Amygdala (tissue), 56 donors: Measurements from ENCODE around the gene DST.

Source experiments
- DNase-seq, 56 donors: peaks; one replicate each; lab custom pipeline; 2025; lab: John Stamatoyannopoulos, UW

Gene DST

DNA sequence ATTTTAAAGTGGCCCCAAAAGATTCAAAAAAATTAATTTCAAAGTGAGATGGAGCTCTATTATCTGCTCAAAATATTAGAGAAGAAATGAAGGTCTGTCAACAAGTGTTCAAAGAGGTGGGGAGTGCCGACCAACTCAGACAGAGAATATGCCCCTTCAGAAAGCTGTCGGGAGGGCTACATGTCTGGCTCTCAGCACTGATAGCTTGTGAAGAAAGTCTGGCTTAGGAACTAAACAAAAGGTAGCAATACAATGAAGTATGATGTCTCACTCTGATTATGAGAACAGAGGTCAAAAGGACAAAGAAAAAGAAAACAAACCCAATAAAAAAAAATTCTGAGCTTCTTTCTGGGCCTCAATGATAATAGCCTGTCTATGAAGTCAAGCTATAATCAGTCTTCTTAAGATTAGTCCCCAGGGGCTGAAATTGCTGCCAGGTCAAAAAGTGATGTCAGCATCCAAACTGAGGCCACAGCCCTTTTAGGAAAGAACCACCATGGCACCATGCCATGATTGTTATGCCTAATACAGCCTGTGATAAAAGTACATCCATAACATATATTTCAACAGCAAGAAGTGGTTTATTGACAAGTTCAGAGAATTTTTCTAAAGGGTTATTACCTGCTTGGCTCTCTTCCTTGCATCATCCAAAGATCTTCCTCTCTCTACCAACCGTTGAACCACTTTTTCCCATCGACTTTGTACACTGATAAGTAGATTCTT lies 150.9 kb downstream of the DST start:
- no peak for DNase-seq

DNA sequence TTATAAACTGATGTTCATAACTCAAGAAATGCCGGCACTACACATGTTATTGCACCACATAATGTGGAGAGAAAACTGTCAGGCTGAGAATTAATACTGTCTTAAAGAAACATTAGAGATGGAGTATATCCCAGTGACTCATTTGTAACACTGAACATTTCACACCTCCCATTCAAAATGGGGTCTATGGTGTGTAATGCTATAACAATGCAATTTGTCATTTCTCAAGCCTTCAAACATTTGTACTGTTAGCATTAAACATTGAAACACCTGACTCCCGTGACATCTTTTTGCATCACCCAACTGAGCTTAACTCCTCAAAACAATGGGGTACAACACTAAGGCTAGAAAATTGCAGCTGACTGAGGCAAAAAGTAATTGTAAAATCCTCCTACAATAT lies 151.7 kb downstream of the DST start:
- no peak for DNase-seq

DNA sequence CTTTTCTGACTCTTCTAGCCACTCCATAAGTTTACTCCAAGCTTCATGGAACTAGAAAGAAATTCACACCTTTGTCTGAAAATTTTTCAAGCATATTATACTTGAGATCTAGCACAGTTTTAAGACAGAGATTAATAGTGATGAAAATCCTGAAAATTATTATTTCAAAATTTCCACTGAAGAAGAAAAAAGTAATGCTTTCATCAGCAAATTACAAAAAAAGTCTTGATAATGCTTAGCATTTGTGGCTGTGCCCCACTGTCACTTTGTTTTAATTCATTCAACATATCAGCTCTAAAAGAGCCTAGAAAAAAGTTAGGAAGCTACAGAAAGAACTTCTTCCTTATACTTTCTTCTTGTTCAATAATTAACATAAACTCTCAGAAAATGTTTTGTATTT lies 153.1 kb downstream of the DST start:
- DNase-seq: no peak

DNA sequence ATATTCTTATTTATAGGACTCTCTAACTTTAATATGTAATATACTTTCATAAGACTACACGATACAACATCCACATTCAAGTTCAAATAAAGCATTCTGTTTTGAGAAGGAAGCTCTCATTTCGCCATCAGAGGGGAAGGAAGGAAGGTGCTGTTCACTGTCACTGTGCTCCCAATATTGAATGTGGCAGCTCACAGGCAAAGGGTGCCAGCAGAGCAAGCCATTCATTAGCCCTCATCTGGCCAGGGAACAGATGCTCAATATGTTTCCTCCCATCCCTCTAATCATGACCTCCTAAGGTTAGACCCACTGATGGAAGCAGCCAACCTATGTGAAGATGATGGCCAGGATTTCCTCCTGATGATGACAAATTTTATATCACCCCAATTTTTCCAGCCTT lies 154.4 kb downstream of the DST start:
- DNase-seq: no peak

DNA sequence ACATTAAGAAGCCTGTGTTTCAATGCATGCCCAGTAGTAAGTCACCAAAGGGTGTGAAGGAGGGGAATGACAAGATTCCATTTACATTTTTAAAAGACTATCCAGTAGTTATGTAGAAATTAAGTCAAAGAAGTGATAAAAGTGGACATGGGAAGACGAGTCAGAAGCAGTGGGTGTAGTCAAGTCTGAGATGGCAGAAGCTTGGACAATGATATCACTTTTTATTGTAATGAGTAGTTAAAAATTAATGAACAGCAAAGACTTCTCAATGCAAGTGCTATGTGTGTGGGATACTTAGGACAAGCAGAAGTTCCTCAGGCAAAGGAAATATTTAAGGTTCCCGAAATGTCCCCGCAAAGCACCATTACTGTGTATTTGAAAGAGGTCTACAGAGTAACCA lies 156.0 kb downstream of the DST start:
- no peak for DNase-seq

DNA sequence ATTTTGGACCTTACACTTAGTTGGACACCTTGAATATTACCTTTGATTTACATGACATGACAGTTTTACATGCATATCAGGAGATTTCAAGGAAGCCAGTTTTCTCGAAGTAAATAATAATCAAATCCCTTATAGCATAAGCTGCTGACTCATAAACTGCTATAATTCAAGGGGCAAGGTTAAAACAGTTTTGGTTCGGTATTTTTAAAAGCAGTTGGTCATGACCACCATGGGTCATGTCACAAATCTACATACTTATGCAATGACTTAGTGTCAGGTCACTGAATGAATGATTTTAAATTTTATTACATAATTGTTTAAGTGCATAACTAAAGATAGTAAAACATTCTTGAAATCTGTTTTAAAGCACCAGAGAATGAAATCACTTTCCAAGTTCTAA lies 158.0 kb downstream of the DST start:
- DNase-seq: no peak

DNA sequence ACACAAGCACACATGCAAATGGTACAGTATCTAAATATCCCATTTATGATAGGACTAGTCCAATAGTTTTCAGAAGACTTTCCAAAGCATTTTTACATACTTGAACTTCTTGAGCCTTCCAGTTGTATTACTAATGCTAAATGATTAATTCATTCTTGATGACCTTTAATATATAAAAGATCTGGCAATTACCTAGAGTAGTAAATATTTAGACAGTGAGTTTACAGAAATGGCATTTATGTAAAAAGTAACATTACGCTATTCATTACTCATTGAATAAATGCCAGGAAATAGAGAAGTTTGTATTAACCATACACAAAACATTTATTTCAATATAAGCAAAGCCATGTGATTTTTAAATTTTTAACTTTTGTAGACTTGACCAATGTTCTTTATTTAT lies 158.8 kb downstream of the DST start:
- DNase-seq: no peak

DNA sequence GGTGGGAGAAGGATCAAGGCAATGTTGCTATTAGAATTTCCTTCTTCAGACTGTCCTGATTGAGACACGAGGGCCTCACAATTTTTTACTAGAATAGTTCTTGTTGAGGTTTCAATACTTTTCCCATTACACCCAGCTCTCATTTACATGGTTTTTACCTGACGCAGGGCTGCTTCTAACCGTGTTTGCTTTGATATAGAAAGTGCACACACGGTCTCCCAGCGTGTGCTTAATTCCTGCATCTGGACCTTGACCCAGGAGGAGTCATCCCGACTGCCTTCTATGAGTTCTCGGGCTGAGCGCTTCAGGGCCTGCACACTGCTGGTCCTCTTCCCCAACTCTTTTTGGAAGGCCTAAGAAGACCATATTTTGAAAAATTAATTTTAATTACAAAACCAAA lies 160.2 kb downstream of the DST start:
- DNase-seq: no peak

DNA sequence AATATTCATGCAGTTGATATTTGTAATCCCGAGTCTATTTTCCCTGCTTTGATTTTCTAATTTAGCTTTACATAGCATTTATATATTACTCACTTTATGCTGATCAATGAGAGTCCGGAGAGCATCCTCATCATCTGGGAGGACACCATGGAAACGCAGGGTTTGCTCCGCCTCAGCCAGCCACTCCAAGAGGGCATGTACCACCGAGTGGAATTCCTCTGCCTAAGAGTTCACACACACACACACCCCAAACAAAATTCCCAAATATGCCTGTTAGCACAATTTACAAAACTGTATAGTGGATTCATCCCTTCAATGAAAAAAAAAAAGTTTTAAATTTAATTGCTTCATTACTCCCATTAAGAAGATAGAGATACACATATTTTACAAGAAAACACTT lies 160.7 kb downstream of the DST start:
- DNase-seq: no peak

DNA sequence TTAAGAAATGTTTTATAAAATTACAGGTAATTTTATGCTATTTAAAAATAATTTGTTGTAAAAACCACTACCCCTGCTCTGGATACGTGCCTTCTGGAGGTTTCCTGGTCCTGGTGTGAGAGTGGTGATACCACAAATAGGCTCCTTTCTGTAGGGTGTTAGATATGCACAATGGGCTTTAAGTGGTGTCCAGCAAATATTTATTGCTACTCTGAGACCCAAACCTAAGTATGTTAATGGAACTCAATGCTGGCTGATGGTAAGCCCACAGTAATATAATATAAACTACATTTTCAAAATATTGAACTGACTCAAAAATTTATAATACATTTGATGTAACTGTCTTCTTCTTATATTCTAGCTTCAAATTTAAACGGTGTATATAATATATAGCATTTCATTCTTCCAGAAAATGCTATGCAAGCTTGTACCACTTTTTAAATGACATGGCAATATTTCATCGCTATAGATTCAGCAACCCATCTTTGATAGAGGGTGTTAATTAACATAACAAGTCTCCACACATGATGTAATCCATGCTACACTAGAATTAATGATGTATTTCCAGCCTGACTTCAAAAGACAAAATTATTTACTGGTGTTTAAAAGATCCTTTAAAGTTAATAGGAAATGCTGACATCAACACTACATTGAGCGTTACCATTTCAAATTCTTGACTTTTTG lies 161.9 kb downstream of the DST start:
- no peak for DNase-seq

DNA sequence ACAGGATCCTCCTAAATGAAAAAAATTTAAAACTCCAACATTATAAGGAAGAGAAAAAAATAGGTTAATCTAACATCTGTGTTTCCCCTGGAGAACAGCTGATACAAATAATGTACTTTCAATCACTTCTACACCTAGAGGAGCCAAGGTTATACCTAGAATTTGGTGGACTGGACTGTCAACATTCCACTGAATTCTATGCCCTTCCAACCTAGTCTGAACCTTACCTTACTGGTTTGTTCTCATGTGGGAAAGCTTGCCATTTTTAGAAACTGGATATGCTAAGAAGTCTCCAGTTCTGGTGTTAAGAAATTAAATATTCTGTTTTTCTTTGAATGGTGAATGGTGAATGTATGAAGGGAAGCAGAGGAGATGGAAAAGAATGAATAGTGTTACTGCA lies 162.4 kb downstream of the DST start:
- no peak for DNase-seq

DNA sequence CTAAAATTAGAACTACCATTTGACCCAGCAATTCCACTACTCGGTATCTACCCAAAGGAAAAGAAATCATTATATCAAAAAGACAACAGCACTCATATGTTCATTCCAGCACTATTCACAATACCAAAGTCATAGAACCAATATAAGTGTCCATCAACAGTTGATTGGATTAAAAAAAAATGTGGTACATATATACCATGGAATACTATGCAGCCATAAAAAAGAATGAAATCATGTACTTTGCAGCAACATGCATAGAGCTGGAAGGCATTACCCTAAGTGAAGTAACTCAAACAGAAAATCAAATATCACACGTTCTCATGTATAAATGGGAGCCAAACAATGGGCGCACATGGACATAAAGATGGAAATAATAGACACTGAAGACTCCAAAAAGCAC lies 163.3 kb downstream of the DST start:
- no peak for DNase-seq

DNA sequence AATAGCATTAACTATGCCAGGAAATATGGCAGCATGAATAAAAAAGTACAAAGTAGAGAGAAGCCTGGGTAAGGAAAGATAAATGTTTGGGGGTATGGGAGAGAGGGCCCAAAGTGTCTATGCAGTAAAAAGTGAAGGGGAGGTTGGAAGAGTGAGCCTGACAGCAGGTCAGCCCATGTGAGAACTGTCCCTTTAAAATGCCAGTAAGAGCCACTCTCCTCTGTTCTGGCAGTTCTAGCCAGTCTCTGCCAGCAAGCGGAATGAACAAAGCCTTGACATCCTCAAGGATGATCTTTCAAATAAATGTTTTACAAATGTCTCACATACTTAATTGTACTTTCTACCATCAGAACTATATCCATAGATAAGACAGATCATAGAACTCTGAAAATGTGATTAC lies 164.5 kb downstream of the DST start:
- DNase-seq: no peak

DNA sequence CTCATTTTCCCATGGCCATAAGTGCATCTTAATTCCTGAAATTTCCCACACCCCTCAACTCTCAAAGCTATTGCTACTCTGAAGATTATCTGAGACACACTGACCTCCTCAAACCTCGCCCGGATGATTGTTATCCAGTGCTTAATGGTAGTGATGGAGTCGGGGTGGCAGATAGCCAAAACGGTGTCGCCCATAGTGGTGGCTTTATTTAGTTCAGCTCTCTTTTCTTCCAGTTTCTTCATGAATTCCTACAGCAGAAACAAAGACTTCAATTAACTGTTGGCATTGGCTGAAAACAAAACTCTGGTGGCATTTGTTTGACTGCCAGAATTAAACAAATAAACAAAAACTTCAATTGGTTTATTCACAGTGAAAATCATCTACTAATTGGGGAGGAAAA lies 165.4 kb downstream of the DST start:
- peak in 30 of 56 donors; percentile 1 to 66 (median 12) for DNase-seq

DNA sequence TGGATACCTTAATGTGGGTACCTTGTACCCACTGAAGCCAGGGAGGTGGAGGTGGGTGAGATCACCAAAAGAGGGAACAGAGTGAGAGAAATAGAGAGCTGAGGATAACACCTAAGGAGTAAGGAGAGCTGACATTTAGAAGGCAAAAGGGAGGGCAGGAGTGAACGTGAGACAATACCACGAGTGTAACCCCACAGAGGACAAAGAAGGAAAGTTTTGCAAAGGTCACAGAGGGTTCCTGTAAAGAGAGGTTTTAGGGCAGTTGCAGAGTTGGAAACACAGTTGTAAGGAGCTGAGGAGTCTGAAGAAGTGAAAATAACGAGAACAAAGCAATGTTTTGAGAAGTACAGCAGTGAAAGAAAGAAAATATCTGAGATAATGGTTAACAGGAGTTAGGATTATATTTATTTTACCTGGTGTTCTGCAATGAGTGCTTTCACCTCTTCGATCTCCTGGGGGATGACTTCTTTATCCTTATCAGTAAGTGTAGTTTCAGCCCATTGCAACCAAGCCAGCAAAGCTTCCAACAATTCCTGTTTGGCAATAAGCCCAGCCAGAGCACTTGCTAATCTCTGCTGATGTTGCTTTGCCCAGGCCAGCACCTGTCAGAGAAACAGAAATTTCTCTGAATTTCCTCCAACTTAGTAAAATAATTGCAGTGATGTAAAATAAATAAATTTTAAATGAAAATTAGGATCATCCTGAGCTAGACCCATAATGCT lies 166.8 kb downstream of the DST start:
- peak in 1 of 56 donors; percentile 8 for DNase-seq

DNA sequence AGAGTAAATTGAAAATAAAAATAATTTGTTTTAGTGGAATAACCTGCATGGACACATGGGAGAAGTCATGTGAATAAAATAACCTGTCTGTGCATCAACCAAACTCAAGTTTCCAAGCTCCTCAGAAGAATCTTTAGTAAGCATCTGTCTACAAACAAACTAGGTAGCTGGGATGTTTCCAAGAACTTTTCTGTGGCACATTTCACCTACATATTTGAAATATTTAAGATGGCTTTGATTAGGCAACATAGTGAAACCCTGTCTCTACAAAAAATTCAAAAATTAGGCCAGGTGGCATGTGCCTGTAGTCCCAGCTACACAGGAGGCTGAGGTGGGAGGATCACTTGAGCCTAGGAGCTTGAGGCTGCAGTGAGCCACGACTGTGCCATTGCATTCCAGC lies 168.2 kb downstream of the DST start:
- DNase-seq: no peak

DNA sequence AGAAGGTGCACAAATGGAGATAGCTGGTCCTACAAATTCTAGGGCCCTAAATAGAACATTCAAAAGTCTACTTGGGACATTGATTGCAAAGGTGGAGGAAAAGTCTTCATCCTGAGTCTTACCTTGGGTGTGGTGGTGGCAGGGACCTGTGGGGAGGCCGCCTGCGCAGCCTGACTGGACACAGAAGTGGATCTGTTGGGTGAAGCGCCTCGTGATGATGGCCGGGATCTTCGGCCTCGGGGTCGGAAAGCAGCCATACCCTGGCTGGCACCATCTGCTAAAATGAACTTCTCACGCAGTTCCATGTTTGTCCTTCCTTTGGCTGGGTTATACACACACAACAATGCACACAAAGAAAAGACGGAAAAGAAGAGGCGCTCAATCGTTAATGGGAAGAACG lies 179.2 kb downstream of the DST start:
- no peak for DNase-seq

DNA sequence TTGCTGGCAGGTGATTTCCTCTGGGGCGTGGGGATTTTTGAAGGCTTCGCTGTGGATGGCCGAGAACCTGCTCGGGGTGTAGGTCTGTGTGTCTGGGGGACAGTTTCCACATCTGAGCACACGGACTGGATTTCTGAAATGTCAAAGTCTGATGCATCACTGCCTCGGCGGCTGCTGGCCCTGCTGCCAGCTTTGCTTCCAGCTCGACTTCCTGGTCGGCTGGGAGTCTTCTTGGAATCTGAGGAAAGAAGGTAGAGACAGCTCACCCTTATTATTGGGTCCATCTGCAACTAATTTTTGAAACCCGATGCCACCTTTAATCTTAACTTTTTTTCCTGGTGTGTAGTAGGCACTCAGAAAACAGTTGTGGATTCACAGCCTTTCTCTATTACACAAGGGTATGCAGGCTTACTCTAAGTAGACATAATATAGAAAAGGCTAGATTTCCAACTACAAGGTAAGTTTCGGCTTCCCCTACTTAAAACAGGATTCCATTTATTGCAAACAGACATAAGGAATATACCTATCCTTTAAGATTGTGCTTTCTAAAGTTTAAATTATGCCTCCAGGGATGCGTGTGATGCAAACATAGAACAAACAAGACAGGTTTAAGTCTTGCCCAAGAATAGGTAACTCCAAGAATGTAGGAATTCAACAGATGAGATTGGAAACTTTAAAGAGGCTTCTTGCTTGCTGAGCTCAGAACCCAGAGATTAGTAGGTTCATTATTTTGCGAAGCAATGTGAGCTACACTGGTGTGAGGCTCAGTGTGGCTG lies 183.5 kb downstream of the DST start:
- no peak for DNase-seq

DNA sequence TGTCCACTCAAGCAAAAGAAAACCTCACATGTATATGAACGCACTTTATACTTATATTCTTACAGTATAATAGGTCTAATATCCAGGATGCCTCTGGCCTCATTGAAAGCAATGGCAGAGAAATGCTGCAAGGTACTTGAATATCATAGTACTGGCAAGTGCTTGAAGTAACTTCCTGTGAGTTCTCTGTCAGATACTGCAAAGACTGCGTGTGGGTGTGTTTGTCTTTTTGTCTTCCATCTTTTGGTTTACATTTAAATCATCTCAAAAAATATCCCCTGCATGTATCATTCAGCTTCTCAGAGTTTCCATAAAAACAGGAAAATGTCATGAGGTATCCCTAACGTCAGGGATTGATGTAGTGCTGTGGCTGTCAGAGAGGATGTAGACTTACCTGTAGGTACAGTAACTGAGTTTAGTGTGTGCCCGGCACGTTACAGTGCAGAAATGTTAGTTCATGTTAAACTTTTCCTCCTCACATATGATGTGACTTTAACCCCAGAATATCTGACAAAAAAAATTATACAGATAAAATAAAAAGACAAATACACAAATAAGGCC lies 184.3 kb downstream of the DST start:
- DNase-seq: no peak

DNA sequence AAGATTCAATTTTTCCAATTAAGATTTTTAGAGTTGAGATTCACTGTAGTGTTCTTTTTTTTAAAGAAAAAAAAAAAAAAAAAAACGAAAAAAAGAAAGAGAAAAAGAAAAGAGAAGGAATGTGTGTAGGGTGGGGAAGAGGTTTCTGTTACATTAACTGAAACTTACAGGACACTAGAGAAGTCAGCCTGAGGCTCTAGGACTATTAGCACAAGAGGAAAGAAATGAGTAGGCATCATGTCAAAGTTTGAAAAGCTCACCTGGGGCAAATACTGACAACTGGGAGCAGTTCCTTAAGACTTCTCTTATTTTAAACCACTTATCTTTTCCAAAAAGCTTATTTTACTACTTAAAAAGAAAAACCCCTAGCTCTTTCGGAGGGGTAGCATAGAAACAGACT lies 185.9 kb downstream of the DST start:
- DNase-seq: no peak
